Fibroblast of the aortic adventitia (primary cell): ENCODE measurements around the gene MBD3L2. TPM values are rescaled to one million over a fixed set of nuclear protein-coding genes. Genes with fewer than 3 reads are reported as not detected.

Experiments
- DNase-seq: peaks from one replicate; pipeline ENCODE4 v3.0.0-alpha.2; 2010; ENCODE audit warnings: low read depth
- H3K4me3 ChIP-seq: 2 replicates; pipeline ENCODE4 v1.5.1; 2011; ENCODE audit warnings: low read depth, mild to moderate bottlenecking, control low read depth, low read length, moderate library complexity
- CTCF ChIP-seq: IDR thresholded peaks from 2 replicates; pipeline ENCODE4 v1.5.1; 2011; ENCODE audit warnings: mild to moderate bottlenecking, low read length, control low read depth, inconsistent platforms; ENCODE audit not compliant: insufficient read depth
- total RNA-seq: library from RNA; depleted of rRNA; stranded (reverse); fragments of >200 nt; gene quantifications from 2 replicates; pipeline ENCODE4 v1.2.3, GENCODE V29; 2012; ENCODE audit warnings: low replicate concordance

The MBD3L2 gene
- total RNA-seq, 1 donor: not detected

- no peak for TF ChIP-seq CTCF
- H3K4me3 ChIP-seq: no peak overlapping the region
- DNase-seq: no peak
These were observed 39.9 kb downstream of the MBD3L2 start for GRCh38 chr19:7088999-7089398.

- no peak for TF ChIP-seq CTCF
- H3K4me3 ChIP-seq: peak overlapping the region; percentile 81
- no peak for DNase-seq
These were observed 49.0 kb downstream of the MBD3L2 start for GRCh38 chr19:7098096-7098495.

- peak overlapping the region; percentile 81 for H3K4me3 ChIP-seq
- TF ChIP-seq CTCF: no peak
- DNase-seq: peak; percentile 92
These were observed 49.8 kb downstream of the MBD3L2 start for GRCh38 chr19:7098701-7099596.

- peak overlapping the region; percentile 81 for H3K4me3 ChIP-seq
- no peak for TF ChIP-seq CTCF
- DNase-seq: no peak
These were observed 50.4 kb downstream of the MBD3L2 start for GRCh38 chr19:7099597-7099921.

Other genes with a start within 250 kb of the MBD3L2 start
- not detected in 2 replicates for gene ADGRE1, start 161.7 kb upstream of the MBD3L2 start, total RNA-seq
- not detected in 2 replicates for gene MBD3L2B, start 27.9 kb upstream of the MBD3L2 start, total RNA-seq
- not detected in 2 replicates for gene MBD3L5, start 18.7 kb upstream of the MBD3L2 start, total RNA-seq
- gene MBD3L4, start 9.1 kb upstream of the MBD3L2 start, total RNA-seq: not detected in 2 replicates
- gene MBD3L3, start 9.4 kb downstream of the MBD3L2 start, total RNA-seq: not detected in 2 replicates
- gene ZNF557, start 20.4 kb downstream of the MBD3L2 start, total RNA-seq: 15.3 and 15.8 TPM in 2 replicates
- gene INSR, start 245.1 kb downstream of the MBD3L2 start, total RNA-seq: 13.2 and 30.3 TPM in 2 replicates